ENCODE measurements around the gene ACSL6.

The ACSL6 gene

GRCh38 chr5:131979816-131980215, 31.6 kb downstream of the ACSL6 start:
- DNase-seq (ENCODE audit: low spot score), result no peak

- DNase-seq (ENCODE audit: low spot score), result no peak
These were observed 34.2 kb downstream of the ACSL6 start for GRCh38 chr5:131977212-131977604.

GRCh38 chr5:131976414-131977211, 34.8 kb downstream of the ACSL6 start:
- DNase-seq (ENCODE audit: low spot score), result no peak

- DNase-seq (ENCODE audit: low spot score), result peak; percentile 34
These were observed 36.3 kb downstream of the ACSL6 start for GRCh38 chr5:131974956-131975726.

- DNase-seq (ENCODE audit: low spot score), result no peak
These were observed 36.9 kb downstream of the ACSL6 start for GRCh38 chr5:131974622-131974955.

GRCh38 chr5:131974016-131974415, 37.4 kb downstream of the ACSL6 start:
- no peak for DNase-seq (ENCODE audit: low spot score)

GRCh38 chr5:131973089-131973712, 38.3 kb downstream of the ACSL6 start:
- no peak for DNase-seq (ENCODE audit: low spot score)

GRCh38 chr5:131968396-131968954, 43.0 kb downstream of the ACSL6 start:
- DNase-seq (ENCODE audit: low spot score), result no peak

GRCh38 chr5:131966551-131966950, 44.9 kb downstream of the ACSL6 start:
- DNase-seq (ENCODE audit: low spot score), result no peak

- DNase-seq (ENCODE audit: low spot score), result no peak
These were observed 45.5 kb downstream of the ACSL6 start for GRCh38 chr5:131965826-131966415.

- DNase-seq (ENCODE audit: low spot score), result no peak
These were observed 51.6 kb downstream of the ACSL6 start for GRCh38 chr5:131959906-131960305.

GRCh38 chr5:131959136-131959535, 52.3 kb downstream of the ACSL6 start:
- no peak for DNase-seq (ENCODE audit: low spot score)

- no peak for DNase-seq (ENCODE audit: low spot score)
These were observed 53.6 kb downstream of the ACSL6 start for GRCh38 chr5:131957721-131958441.

- DNase-seq (ENCODE audit: low spot score), result no peak
These were observed 57.5 kb downstream of the ACSL6 start for GRCh38 chr5:131953969-131954368.

- DNase-seq (ENCODE audit: low spot score), result no peak
These were observed 59.1 kb downstream of the ACSL6 start for GRCh38 chr5:131952301-131952857.

GRCh38 chr5:131950706-131951105, 60.8 kb downstream of the ACSL6 start:
- no peak for DNase-seq (ENCODE audit: low spot score)

GRCh38 chr5:131947445-131947844, 64.0 kb downstream of the ACSL6 start:
- no peak for DNase-seq (ENCODE audit: low spot score)

- DNase-seq (ENCODE audit: low spot score), result no peak
These were observed 65.8 kb downstream of the ACSL6 start, which contains the start of gene MEIKIN for GRCh38 chr5:131945551-131946168. Gene MEIKIN (minus strand): TSS chr5:131945663. CDS start chr5:131945505, 158 bp downstream.

- no peak for DNase-seq (ENCODE audit: low spot score)
These were observed 66.5 kb downstream of the ACSL6 start for GRCh38 chr5:131944702-131945550.

- no peak for DNase-seq (ENCODE audit: low spot score)
These were observed 67.5 kb downstream of the ACSL6 start for GRCh38 chr5:131943916-131944315.
